ENCODE measurements around the gene ANKRD18A.

The ANKRD18A gene

DNA sequence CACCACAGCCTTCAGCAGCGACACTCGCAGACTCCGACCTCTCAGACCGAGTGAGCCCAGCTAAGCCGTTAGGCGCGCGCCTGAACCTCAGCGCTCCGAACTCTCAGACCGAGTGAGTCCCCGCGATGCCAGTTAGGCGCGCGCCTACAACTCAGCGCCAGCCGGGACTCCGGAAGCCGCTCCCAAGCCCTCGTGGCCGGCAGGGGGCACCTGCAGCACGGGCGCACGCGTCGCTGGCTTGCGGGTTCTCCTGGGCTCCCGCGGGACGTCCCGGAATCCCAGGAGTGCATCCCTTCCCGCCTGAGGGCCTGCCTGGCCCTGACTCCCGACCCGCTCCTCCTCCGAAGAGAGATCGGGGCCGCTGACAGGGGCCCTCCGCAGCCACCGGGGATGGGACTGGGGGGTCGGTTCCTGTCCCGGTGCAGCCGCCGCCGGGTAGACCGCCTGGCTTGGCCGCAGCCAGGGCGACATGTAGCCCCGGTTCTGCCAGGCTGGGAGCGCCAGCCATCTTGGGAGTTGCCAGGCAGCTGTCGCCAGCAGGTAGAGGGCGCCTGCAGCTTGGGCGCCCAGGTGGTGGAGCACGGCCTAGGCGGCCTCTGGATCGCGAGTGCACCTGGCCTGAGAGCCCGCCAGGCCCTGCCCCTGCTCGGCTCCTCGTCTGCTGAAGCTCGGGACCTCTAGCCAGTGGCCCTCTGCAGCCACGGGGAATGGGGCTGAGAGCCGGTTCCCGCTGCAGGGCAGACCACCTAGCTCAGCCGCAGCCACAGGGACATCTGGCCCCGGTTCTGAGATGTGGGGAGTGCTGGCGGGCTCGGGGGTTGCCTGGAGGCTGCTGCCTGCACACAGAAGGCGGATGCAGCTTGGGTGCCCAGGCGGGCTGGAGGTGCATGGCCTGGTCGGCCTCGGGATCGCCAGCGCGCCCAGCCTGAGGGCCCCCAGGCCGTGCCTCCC is at the start of gene ANKRD18A:
TSS of gene ANKRD18A (minus strand) at position 114 of the 951 bp plus-strand sequence. CDS start 311 bp downstream, outside the sequence.
- in situ Hi-C loops (cut with MboI; ENCODE audit: low sequenced_read_pairs, unreplicated experiment): no loop called here
- TF ChIP-seq CTCF (IDR thresholded peaks at IDR 0.05; ENCODE audit: borderline replicate concordance, control extremely low read depth, extremely low read depth, insufficient read depth, missing control alignments): peak; percentile 75
- DNase-seq (ENCODE audit: low spot score): peak; percentile 75

- in situ Hi-C loops (cut with MboI; ENCODE audit: low sequenced_read_pairs, unreplicated experiment): no loop called here
- DNase-seq (ENCODE audit: low spot score): no peak
- no peak for TF ChIP-seq CTCF (IDR thresholded peaks at IDR 0.05; ENCODE audit: borderline replicate concordance, control extremely low read depth, extremely low read depth, insufficient read depth, missing control alignments)
These were observed 48.5 kb upstream of the ANKRD18A start for GRCh38 chr9:38668791-38669466.

DNA sequence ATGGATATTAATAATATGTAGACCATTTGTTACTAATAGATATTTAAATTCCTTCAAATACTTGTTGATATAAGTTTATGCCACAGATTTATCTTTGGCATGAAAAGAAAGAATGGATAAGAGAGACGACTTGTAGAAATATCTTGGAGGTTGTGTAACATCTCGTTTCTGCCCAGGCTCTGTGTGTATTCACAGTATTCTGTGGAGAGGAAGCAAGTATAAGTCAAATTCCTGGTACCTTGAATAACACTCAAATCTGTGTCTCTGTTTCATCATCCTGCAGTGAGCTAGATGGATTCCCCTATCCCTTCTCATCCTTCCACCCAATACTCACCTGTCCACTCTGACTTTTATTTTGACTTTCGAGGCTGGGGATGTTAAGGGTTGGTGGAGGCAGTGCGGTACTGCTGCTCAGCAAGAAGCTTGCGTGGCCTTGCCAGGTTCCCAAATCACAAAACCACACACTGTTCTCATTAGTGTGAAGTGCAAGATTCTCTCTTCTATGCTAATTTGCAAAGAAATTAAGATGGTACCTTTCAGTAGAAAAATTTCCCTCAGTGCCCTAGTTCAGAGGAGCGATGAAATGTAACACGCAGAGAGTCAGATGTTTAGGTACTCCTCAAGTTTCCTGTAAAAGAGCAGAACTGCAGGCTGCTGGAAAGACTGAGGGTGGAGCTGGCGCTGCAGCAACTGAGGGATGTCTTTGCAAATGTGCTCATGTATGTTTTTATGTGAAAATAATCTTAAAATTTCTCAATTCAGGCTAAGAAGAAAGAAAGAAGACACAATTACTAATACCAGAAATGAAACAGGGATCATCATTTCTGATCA is 42.6 kb upstream of the ANKRD18A start:
- in situ Hi-C loops (cut with MboI; ENCODE audit: low sequenced_read_pairs, unreplicated experiment): no loop called here
- DNase-seq (ENCODE audit: low spot score): no peak
- no peak for TF ChIP-seq CTCF (IDR thresholded peaks at IDR 0.05; ENCODE audit: borderline replicate concordance, control extremely low read depth, extremely low read depth, insufficient read depth, missing control alignments)

DNA sequence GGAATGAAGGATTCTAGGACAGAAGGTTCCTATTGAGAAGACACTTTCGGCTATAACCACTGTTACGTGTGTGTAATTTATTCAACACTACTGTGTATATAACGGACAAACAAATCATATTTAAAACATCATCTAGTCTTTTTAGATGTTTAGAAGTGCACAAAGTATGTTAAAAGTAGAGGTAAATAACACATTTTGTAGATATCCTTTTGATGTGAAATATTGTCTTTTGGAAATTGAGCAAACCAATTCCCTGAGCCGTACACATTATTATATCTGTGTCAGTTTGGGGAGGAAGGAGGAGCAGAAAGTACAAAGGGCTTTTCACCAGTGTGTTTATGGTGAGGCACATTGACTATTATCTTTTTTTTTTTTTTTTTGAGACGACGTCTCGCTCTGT is 39.1 kb upstream of the ANKRD18A start:
- TF ChIP-seq CTCF (IDR thresholded peaks at IDR 0.05; ENCODE audit: borderline replicate concordance, control extremely low read depth, extremely low read depth, insufficient read depth, missing control alignments): no peak
- DNase-seq (ENCODE audit: low spot score): no peak
- in situ Hi-C loops (cut with MboI; ENCODE audit: low sequenced_read_pairs, unreplicated experiment): no loop called here

DNA sequence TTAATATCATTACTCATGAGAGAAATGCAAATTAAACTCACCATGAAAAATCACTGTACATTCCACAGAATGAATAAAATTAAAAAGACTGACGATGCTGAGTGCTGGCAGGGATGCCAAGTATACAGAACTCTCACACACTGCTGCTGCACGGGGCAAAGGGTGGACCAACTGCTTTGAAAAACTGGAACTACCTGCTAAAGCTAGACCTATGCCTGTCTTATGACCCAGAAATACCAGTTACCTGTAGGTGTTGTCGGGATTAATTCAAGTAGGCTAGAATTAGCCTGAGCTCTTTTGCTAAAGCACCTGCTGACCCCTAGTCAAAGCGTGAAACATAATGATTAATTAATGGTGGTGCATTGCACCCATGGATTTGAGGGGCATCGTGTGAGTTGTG is 36.5 kb upstream of the ANKRD18A start:
- no peak for DNase-seq (ENCODE audit: low spot score)
- in situ Hi-C loops (cut with MboI; ENCODE audit: low sequenced_read_pairs, unreplicated experiment): no loop called here
- TF ChIP-seq CTCF (IDR thresholded peaks at IDR 0.05; ENCODE audit: borderline replicate concordance, control extremely low read depth, extremely low read depth, insufficient read depth, missing control alignments): no peak

DNA sequence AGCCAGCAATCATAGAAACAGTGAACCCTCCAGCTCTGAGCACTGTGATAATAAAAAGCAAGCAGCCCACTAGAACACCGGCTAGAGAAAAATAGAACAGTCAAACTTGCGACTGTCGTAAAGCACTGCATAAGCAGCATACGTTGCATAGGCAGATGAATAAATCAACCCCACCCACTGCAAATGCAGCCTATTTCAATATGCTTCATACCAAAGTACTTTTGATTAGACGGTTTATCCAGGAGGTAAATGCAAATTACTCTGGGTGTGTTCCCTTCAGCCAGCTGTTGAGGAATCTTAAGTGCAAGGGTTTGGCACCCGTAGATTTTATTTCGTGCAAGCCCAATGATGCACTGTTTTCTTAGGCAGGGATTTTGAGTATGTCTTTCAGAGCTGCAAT is 32.1 kb upstream of the ANKRD18A start:
- in situ Hi-C loops (cut with MboI; ENCODE audit: low sequenced_read_pairs, unreplicated experiment): no loop called here
- no peak for DNase-seq (ENCODE audit: low spot score)
- no peak for TF ChIP-seq CTCF (IDR thresholded peaks at IDR 0.05; ENCODE audit: borderline replicate concordance, control extremely low read depth, extremely low read depth, insufficient read depth, missing control alignments)
